Progenitor cell of endocrine pancreas (in vitro differentiated cells): ENCODE measurements around the gene HYCC2. TPM values are rescaled to one million over a fixed set of nuclear protein-coding genes. Genes with fewer than 3 reads are reported as not detected.
"Not testable (repeated sequence)": the region's sequence is repeated elsewhere in the genome, so short reads cannot be mapped to it uniquely, and the experiment has no call there.

Source experiments
- DNase-seq: peaks from one replicate; pipeline ENCODE4 v3.0.0; 2021; ENCODE audit warnings: low spot score; ENCODE audit not compliant: unreplicated experiment
- H3K27ac Mint-ChIP-seq: 2 replicates; pipeline ENCODE4 v1.8.0; 2021; ENCODE audit warnings: mild to moderate bottlenecking, moderate library complexity, mixed read lengths
- H3K27me3 Mint-ChIP-seq: 2 replicates; pipeline ENCODE4 v1.8.0; 2021; ENCODE audit warnings: mixed read lengths
- H3K36me3 Mint-ChIP-seq: 2 replicates; pipeline ENCODE4 v1.8.0; 2022; ENCODE audit warnings: mixed read lengths; ENCODE audit not compliant: insufficient read depth
- H3K4me1 Mint-ChIP-seq: 2 replicates; pipeline ENCODE4 v1.8.0; 2021; ENCODE audit warnings: low read depth, mixed read lengths
- H3K4me3 Mint-ChIP-seq: 2 replicates; pipeline ENCODE4 v1.8.0; 2021; ENCODE audit warnings: low read depth, mild to moderate bottlenecking, moderate library complexity, mixed read lengths
- H3K9me3 Mint-ChIP-seq: 2 replicates; pipeline ENCODE4 v1.8.0; 2021; ENCODE audit warnings: low read depth, mixed read lengths
- total RNA-seq: library from RNA; stranded (reverse); gene quantifications from 2 replicates; pipeline ENCODE4 v1.2.1, GENCODE V29; 2021
- TF ChIP-seq, protein P1 (sequence below): fragments of 200-600 bp; sonication (generic); IDR thresholded peaks from one replicate; pipeline ENCODE4 v1.5.0; 2021; ENCODE audit warnings: antibody characterized with exemption, mild to moderate bottlenecking; ENCODE audit not compliant: unreplicated experiment

Gene HYCC2
- total RNA-seq, 1 donor from 2014 or later: 25.7 TPM

DNA sequence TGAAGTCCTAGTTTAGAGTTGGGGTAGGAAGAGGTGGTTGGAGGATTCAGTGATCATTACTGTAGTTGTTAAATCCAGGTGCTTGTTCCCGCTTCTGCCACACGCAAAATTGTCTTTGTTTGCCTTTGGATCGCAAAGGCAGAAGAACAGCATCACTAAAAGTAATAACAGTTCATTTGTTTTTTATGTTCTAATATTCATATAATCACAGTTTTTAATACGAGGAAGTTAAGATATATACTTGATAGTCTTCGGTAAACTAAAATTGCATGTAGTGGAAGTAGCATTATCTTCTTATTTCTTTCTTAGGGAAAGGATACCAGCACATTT lies 695 bp upstream of the HYCC2 start:
- Mint-ChIP-seq H3K27me3 (no peaks in the 10 kb centered on the region), H3K9me3 (no peaks in the 10 kb centered on the region), H3K36me3 (no peaks in the 10 kb centered on the region), H3K4me3 (peak overlapping the region; percentile 90), H3K27ac (peak overlapping the region; percentile 96), H3K4me1 (peaks cover 24% of the 10 kb centered on the region)
- TF ChIP-seq, protein P1, sequence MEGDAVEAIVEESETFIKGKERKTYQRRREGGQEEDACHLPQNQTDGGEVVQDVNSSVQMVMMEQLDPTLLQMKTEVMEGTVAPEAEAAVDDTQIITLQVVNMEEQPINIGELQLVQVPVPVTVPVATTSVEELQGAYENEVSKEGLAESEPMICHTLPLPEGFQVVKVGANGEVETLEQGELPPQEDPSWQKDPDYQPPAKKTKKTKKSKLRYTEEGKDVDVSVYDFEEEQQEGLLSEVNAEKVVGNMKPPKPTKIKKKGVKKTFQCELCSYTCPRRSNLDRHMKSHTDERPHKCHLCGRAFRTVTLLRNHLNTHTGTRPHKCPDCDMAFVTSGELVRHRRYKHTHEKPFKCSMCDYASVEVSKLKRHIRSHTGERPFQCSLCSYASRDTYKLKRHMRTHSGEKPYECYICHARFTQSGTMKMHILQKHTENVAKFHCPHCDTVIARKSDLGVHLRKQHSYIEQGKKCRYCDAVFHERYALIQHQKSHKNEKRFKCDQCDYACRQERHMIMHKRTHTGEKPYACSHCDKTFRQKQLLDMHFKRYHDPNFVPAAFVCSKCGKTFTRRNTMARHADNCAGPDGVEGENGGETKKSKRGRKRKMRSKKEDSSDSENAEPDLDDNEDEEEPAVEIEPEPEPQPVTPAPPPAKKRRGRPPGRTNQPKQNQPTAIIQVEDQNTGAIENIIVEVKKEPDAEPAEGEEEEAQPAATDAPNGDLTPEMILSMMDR: no peak
- DNase-seq: no peak

DNA sequence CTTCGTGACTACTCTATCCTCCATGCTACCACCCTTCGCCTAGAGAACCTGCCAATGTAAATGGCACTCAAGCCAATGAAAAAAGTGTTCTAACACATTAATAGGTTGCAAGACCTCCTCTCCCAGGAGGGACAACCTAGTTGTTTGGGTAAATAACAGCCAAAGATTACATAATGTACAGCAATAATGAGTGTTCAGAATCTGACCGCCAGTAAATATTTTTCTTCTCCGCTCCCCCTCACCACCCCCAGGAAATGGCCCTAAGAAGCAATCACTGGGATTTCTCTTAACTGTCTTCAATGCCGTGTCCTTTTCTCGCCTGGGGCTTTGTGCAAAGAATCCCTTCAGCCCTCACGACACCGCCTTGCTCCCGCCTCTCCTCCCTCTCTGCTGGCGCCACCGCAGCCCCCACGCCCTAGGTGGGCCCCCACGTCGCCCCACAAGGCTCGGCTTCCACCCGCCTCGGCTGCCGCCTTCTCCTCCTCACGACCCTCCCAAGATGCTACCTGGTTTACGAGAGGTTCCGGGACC lies 458 bp downstream of the HYCC2 start:
- Mint-ChIP-seq H3K36me3 (no peaks in the 10 kb centered on the region), H3K4me1 (peaks cover 24% of the 10 kb centered on the region), H3K4me3 (peak overlapping the region; percentile 90), H3K27ac (peak overlapping the region; percentile 96), H3K27me3 (no peaks in the 10 kb centered on the region), H3K9me3 (no peaks in the 10 kb centered on the region)
- peak; percentile 11 for DNase-seq
- TF ChIP-seq, protein P1: no peak

GRCh38 chr2:201064797-201065329 lies 6.6 kb downstream of the HYCC2 start:
- no peaks in the 10 kb centered on the region for H3K27me3 Mint-ChIP-seq
- no peak overlapping the region for H3K27ac Mint-ChIP-seq
- H3K4me1 Mint-ChIP-seq: peaks cover 8% of the 10 kb centered on the region
- no peaks in the 10 kb centered on the region for H3K36me3 Mint-ChIP-seq
- no peak overlapping the region for H3K4me3 Mint-ChIP-seq
- no peaks in the 10 kb centered on the region for H3K9me3 Mint-ChIP-seq
- TF ChIP-seq, protein P1: no peak
- no peak for DNase-seq

DNA sequence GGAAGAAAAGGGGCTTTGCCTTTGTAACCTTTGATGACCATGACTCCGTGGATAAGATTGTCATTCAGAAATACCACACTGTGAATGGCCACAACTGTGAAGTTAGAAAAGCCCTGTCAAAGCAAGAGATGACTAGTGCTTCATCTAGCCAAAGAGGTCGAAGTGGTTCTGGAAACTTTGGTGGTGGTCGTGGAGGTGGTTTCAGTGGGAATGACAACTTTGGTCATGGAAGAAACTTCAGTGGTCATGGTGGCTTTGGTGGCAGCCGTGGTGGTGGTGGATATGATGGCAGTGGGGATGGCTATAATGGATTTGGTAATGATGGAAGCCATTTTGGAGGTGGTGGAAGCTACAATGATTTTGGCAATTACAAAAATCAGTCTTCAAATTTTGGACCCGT lies 8.0 kb downstream of the HYCC2 start:
- not testable (repeated sequence) for H3K36me3 Mint-ChIP-seq, H3K27ac Mint-ChIP-seq, H3K27me3 Mint-ChIP-seq, H3K4me3 Mint-ChIP-seq, H3K4me1 Mint-ChIP-seq, H3K9me3 Mint-ChIP-seq, DNase-seq

DNA sequence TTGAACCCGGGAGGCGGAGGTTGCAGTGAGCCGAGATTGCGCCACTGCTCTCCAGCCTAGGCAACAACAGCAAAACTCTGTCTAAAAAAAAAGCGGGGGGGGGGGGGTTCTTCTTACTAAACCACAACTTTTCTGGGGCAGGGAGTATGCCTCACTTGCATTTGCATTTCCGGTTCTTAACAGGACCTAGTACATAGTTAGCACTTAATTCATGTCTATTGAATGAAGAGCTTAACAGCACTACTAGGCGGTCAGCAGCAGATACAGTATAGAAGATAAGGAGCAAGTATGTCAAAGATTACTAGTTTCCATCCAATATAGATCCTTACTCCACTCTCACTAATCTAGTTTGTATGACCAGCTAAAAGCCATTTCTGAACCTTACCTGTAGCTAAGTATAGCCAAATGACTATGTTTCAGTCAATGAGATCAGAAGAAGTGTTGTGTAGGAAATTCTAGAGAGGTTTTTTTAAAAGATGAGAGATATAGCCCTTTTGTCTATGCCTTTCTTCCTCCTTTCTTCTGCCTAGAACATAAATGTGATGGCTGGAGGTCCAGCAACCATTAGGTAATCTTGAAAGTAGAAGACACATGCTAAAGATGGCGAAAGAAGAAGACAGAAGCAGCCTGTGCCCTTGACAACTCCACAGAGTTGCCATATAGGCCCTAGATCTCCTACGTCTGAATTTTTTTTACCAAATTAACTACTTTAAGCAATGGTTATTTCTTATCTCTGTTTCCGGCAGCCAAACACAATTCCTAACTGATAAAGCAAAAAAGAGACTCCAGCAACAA lies 11.3 kb downstream of the HYCC2 start:
- no peak overlapping the region for H3K27ac Mint-ChIP-seq
- TF ChIP-seq, protein P1: no peak
- DNase-seq: no peak
- no peaks in the 10 kb centered on the region for H3K9me3 Mint-ChIP-seq
- H3K36me3 Mint-ChIP-seq: peaks cover 2% of the 10 kb centered on the region
- peaks cover 14% of the 10 kb centered on the region for H3K4me1 Mint-ChIP-seq
- H3K27me3 Mint-ChIP-seq: no peaks in the 10 kb centered on the region
- no peak overlapping the region for H3K4me3 Mint-ChIP-seq

DNA sequence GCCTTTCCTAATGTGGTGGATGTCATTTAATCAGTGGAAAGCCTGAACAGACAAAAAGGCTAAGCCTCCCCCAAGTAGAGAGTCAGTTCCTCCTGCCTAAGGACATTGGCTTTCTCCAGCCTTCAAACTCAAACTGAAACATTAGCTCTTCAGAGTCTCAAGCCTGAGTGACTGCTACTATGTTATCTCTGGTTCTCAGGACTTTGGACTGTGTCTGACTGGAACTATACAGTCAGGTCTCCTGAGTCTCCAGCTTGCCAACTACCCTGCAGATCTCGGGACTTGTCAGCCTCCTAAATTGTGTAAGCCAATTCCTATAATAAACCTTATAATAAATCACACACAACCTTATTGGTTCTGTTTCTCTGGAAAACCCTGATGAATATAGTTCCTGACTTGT lies 12.6 kb downstream of the HYCC2 start:
- H3K36me3 Mint-ChIP-seq: peaks cover 2% of the 10 kb centered on the region
- TF ChIP-seq, protein P1: no peak
- no peaks in the 10 kb centered on the region for H3K27me3 Mint-ChIP-seq

More for the DNA sequence above, 12.6 kb downstream of the HYCC2 start:
- no peak for DNase-seq
- Mint-ChIP-seq H3K4me3 (no peak overlapping the region), H3K27ac (no peak overlapping the region), H3K9me3 (no peaks in the 10 kb centered on the region), H3K4me1 (peaks cover 14% of the 10 kb centered on the region)
